GM18505 (cell line): ENCODE data around the gene TMEM45A.
A peak's percentile ranks its signal among the peaks of the same experiment; 100 is the strongest.

Experiments
- ATAC-seq: cut with Tn5 transposase; IDR thresholded peaks from one replicate; pipeline ENCODE4 v1.9.1; 2021; ENCODE audit not compliant: unreplicated experiment
- POLR2A ChIP-seq: IDR thresholded peaks from 4 replicates; pipeline ENCODE4 v1.6.1; 2011; ENCODE audit warnings: borderline replicate concordance; ENCODE audit not compliant: insufficient read depth, insufficient read length; ENCODE audit errors: extremely low read depth

TMEM45A gene

GRCh38 chr3:100606894-100607512, 114.6 kb downstream of the TMEM45A start:
- ATAC-seq: peak; percentile 81
- TF ChIP-seq POLR2A: no peak

GRCh38 chr3:100609305-100609704, 116.9 kb downstream of the TMEM45A start, which contains the start of gene ADGRG7:
Gene ADGRG7, plus strand, starts transcription at chr3:100609601. Its CDS starts 256 bp downstream, at chr3:100609857.
- TF ChIP-seq POLR2A: no peak
- no peak for ATAC-seq

- no peak for TF ChIP-seq POLR2A
- no peak for ATAC-seq
These were observed 117.5 kb downstream of the TMEM45A start for GRCh38 chr3:100609963-100610362.

DNA sequence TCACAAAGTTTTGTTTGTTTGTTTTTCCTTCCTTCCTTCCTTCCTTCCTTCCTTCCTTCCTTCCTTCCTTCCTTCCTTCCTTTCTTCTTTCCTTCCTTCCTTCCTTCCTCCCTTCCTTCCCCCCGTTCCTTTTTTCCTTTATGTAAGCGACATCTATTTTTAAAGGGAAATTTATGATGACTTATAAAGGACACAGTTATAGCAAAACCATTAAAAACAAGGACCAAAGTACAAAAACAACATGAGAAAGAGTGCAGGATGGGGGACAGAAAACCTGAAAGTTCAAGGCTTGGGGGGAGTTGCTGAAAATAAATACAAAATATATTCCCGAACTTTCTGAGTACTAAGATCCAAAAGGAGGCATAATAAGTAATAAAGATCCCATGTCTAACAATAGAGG, 118.8 kb downstream of the TMEM45A start:
- no peak for ATAC-seq
- TF ChIP-seq POLR2A: no peak

DNA sequence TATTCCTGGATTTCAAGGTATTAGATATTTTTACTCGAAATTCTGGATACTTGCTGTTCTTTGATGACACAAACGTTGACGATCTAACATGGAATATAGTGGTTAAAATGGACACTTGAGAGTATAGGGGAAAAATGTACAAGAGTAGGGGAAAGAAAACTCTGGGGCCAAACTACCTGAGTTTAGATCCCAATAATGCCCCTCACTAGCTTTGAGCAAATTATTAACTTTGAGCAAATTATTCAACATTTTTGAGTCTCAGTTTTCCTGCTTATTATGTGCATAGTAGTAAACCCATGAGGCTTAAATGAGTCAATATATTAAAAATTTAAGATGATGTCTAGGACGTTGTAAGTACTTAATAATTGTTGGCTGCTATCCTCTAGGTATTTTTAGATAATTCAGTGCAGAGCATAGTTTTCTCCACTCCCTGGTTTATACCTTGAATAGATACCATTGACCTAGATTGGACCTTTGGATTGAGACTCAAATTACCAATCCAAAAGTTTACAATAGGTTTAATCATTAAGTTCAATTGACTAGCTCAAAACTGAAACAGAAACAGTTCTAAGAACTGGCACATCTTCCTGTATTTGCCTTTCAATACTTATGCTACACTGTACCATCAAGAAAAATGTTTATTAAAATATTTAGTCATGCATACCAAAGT, 121.4 kb downstream of the TMEM45A start:
- no peak for ATAC-seq
- no peak for TF ChIP-seq POLR2A

- ATAC-seq: no peak
- no peak for TF ChIP-seq POLR2A
These were observed 122.5 kb downstream of the TMEM45A start for GRCh38 chr3:100614941-100615340.

DNA sequence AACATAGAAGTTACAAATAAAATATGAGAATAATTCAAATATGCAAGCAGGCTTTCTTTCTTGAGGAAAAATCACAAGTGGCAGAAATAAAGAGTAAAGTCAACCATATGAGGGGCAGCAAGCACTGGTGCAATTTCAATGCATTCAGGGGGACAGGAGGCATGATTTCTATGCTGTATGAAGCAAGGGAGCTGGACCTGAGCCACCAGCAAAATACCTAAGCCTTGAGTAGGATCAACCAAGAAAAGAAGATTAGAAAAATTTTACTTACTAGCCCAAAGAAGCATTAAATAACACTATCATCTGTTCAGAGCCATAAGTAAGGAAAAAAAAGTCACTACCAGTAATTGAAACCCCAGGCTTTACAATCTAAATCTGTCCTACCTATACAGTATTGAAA, 123.3 kb downstream of the TMEM45A start:
- no peak for ATAC-seq
- TF ChIP-seq POLR2A: no peak

DNA sequence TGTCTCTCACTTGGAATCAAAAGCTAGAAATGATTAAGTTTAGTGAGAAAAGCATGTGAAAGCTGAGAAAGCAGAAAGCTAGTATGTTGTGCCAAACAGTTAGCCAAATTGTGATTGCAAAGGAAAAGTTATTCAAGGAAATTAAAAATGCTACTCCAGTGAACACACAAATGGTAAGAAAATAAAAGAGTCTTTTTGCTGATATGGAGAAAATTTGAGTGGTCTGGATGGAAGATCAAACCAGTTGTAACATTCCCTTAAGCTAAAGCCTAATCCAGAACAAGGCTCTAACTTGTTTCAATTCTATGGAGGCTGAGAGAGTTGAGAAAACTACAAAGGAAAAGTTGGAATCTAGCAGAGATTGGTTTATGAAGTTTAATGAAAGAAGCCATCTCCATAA, 128.8 kb downstream of the TMEM45A start:
- no peak for TF ChIP-seq POLR2A
- no peak for ATAC-seq
